Mesothelial cell of epicardium (in vitro differentiated cells): Measurements from ENCODE around the gene EIF2B2. TPM values are rescaled to one million over a fixed set of nuclear protein-coding genes. Genes with fewer than 3 reads are reported as not detected.

Experiments used
- DNase-seq, 2 experiments: peaks; one replicate each; pipeline ENCODE4 v3.0.0; 2021; ENCODE audit warnings: low spot score in 2 of 2; ENCODE audit not compliant: unreplicated experiment in 2 of 2
- H3K27ac Mint-ChIP-seq: 2 replicates; pipeline ENCODE4 v1.8.0; 2021; ENCODE audit warnings: mixed read lengths
- H3K27me3 Mint-ChIP-seq: 2 replicates; pipeline ENCODE4 v1.8.0; 2021; ENCODE audit warnings: low read depth, mixed read lengths
- H3K36me3 Mint-ChIP-seq: 2 replicates; pipeline ENCODE4 v1.8.0; 2021; ENCODE audit warnings: mixed read lengths
- H3K4me1 Mint-ChIP-seq: 2 replicates; pipeline ENCODE4 v1.8.0; 2021; ENCODE audit warnings: mixed read lengths
- H3K4me3 Mint-ChIP-seq: 2 replicates; pipeline ENCODE4 v1.8.0; 2021; ENCODE audit warnings: mild to moderate bottlenecking, moderate library complexity, mixed read lengths
- H3K9me3 Mint-ChIP-seq: 2 replicates; pipeline ENCODE4 v1.8.0; 2021; ENCODE audit warnings: mixed read lengths
- total RNA-seq: library from RNA; stranded (reverse); gene quantifications from 3 replicates; pipeline ENCODE4 v1.2.1, GENCODE V29; 2021
- TF ChIP-seq, protein P1 (sequence below): fragments of 200-600 bp; sonication (generic); IDR thresholded peaks from one replicate; pipeline ENCODE4 v1.5.0; 2021; ENCODE audit warnings: antibody characterized with exemption; ENCODE audit not compliant: unreplicated experiment

The EIF2B2 gene
- total RNA-seq, 1 donor from 2014 or later = 33.9 TPM

GRCh38 chr14:74965486-74966153 lies 37.1 kb upstream of the EIF2B2 start:
- no peak overlapping the region for H3K4me3 Mint-ChIP-seq
- TF ChIP-seq, protein P1, sequence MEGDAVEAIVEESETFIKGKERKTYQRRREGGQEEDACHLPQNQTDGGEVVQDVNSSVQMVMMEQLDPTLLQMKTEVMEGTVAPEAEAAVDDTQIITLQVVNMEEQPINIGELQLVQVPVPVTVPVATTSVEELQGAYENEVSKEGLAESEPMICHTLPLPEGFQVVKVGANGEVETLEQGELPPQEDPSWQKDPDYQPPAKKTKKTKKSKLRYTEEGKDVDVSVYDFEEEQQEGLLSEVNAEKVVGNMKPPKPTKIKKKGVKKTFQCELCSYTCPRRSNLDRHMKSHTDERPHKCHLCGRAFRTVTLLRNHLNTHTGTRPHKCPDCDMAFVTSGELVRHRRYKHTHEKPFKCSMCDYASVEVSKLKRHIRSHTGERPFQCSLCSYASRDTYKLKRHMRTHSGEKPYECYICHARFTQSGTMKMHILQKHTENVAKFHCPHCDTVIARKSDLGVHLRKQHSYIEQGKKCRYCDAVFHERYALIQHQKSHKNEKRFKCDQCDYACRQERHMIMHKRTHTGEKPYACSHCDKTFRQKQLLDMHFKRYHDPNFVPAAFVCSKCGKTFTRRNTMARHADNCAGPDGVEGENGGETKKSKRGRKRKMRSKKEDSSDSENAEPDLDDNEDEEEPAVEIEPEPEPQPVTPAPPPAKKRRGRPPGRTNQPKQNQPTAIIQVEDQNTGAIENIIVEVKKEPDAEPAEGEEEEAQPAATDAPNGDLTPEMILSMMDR = no peak
- no peak overlapping the region for H3K27ac Mint-ChIP-seq
- H3K27me3 Mint-ChIP-seq = no peaks in the 10 kb centered on the region
- no peak for DNase-seq
- H3K36me3 Mint-ChIP-seq = no peaks in the 10 kb centered on the region
- no peaks in the 10 kb centered on the region for H3K9me3 Mint-ChIP-seq
- peaks cover 11% of the 10 kb centered on the region for H3K4me1 Mint-ChIP-seq

- no peak overlapping the region for H3K4me3 Mint-ChIP-seq
- H3K27ac Mint-ChIP-seq = no peak overlapping the region
- TF ChIP-seq, protein P1 = no peak
- H3K4me1 Mint-ChIP-seq = peaks cover 8% of the 10 kb centered on the region
- no peaks in the 10 kb centered on the region for H3K9me3 Mint-ChIP-seq
- no peaks in the 10 kb centered on the region for H3K27me3 Mint-ChIP-seq
- H3K36me3 Mint-ChIP-seq = no peaks in the 10 kb centered on the region
- no peak for DNase-seq
These were observed 33.9 kb upstream of the EIF2B2 start for GRCh38 chr14:74968811-74969210.

- H3K9me3 Mint-ChIP-seq = no peaks in the 10 kb centered on the region
- no peak overlapping the region for H3K4me3 Mint-ChIP-seq
- no peak for DNase-seq
These were observed 29.6 kb upstream of the EIF2B2 start for GRCh38 chr14:74973003-74973653.

GRCh38 chr14:74973905-74974363 lies 28.8 kb upstream of the EIF2B2 start:
- no peak overlapping the region for H3K4me3 Mint-ChIP-seq
- peaks cover 39% of the 10 kb centered on the region for H3K4me1 Mint-ChIP-seq
- no peaks in the 10 kb centered on the region for H3K9me3 Mint-ChIP-seq
- TF ChIP-seq, protein P1 = no peak
- no peak overlapping the region for H3K27ac Mint-ChIP-seq
- no peak for DNase-seq
- H3K27me3 Mint-ChIP-seq = no peaks in the 10 kb centered on the region
- H3K36me3 Mint-ChIP-seq = no peaks in the 10 kb centered on the region

More at GRCh38 chr14:74973003-74973653, 29.6 kb upstream of the EIF2B2 start:
- H3K27me3 Mint-ChIP-seq = no peaks in the 10 kb centered on the region
- H3K27ac Mint-ChIP-seq = no peak overlapping the region
- no peaks in the 10 kb centered on the region for H3K36me3 Mint-ChIP-seq
- TF ChIP-seq, protein P1 = no peak
- peaks cover 31% of the 10 kb centered on the region for H3K4me1 Mint-ChIP-seq

DNA sequence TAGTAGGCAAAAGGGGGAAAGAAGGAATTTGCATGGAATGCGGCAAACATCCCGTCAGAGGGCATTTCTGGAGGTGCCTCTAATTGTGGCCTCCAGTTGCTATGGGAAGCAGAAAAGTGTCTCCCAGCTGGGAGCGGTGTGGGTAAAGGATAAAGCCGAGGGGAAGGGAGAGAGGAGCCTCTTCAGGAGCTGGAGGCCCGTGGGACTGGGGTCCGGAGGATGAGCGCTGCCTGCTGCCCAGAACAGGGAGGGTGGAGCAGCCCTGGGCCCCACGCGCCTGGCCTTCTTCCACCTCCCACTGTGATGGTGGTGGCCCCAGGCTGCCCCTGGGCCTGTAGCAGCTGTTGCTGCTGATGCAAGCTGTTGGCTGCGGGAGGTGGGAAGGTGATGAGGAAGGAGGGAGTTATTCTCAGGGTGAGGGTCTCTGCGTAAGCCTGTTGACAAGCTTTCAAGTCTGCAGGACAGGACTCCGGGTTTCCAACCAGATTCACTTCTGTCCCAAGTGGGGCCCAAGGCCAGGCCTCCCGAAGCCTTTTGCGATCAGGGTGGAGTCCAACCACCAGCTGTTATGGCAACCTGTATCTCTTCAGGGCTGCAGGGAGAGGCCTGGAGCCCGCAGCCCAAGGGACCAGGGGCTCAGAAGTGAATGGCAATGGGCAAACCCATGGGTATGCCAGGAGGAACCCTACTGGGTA lies 28.2 kb upstream of the EIF2B2 start:
- Mint-ChIP-seq H3K27me3 (no peaks in the 10 kb centered on the region), H3K4me1 (peaks cover 45% of the 10 kb centered on the region), H3K27ac (no peak overlapping the region), H3K9me3 (no peaks in the 10 kb centered on the region), H3K4me3 (no peak overlapping the region), H3K36me3 (no peaks in the 10 kb centered on the region)
- TF ChIP-seq, protein P1 = no peak
- DNase-seq = no peak
